ENCODE data around the gene SYNE2. TPM values are rescaled to one million over a fixed set of nuclear protein-coding genes. Genes with fewer than 3 reads are reported as not detected.
"Not testable (repeated sequence)": the region's sequence is repeated elsewhere in the genome, so short reads cannot be mapped to it uniquely, and the experiment has no call there.

The SYNE2 gene
- total RNA-seq, 2 experiments from 2014 or later: 150 to 212 TPM

GRCh38 chr14:63867933-63868921 is 15.4 kb downstream of the SYNE2 start:
- Histone ChIP-seq H4K20me1 (ENCODE audit: insufficient read depth, low read length) (no peaks in the 10 kb centered on the region), H2AFZ (ENCODE audit: low read length) (no peak overlapping the region), H3K9me2 (ENCODE audit: insufficient read depth, low read length) (no peaks in the 10 kb centered on the region), H3K27ac (ENCODE audit: low read depth, low read length, poor library complexity, severe bottlenecking) (peak overlapping the region; percentile 89), H3K4me2 (ENCODE audit: low read length) (peak overlapping the region; percentile 66), H3K36me3 (ENCODE audit: insufficient read depth, low read length) (peaks cover 13% of the 10 kb centered on the region; the same call in 1 of the 2 replicates), H3K4me1 (ENCODE audit: insufficient read depth, low read length, poor library complexity, severe bottlenecking) (peaks cover 88% of the 10 kb centered on the region), H3K79me2 (ENCODE audit: insufficient read depth, low read depth, low read length) (peaks cover 84% of the 10 kb centered on the region), H3K9me3 (ENCODE audit: low read length) (peaks cover 11% of the 10 kb centered on the region; the same call in 1 of the 2 replicates), H3K4me3 (ENCODE audit: low read depth, low read length, poor library complexity, severe bottlenecking) (peak overlapping the region; percentile 27)
- TF ChIP-seq CTCF (conservative IDR thresholded peaks at IDR 0.05; ENCODE audit: low read length): no peak
- TF ChIP-seq EZH2phosphoT487 (IDR thresholded peaks at IDR 0.05; ENCODE audit: borderline replicate concordance, low read depth, low read length): no peak
- intact Hi-C loops (cut with micrococcal nuclease; ENCODE audit: unreplicated experiment): loop anchor here (2.0 to 5.0 kb wide), 3 partner anchors 73 to 369 kb away; partner anchors contain the start of gene SGPP1
- DNase-seq (ENCODE audit: low spot score): peak; percentile 84
- ChIA-PET CTCF (ENCODE audit: unreplicated experiment) (interaction anchor here (0.7 kb wide), 1 partner anchor 20 kb away, joined by 3 read pairs; no protein-coding TSS in a partner anchor), POLR2A (interaction anchor here (0.6 to 1.7 kb wide), 9 partner anchors 8 to 1809 kb away, joined by 3 to 6 read pairs (median 3); no protein-coding TSS in a partner anchor)
- no TSS peak for BruUV-seq (replicated peaks)

- Histone ChIP-seq H3K9me3 (ENCODE audit: low read length) (peaks cover 11% of the 10 kb centered on the region; the same call in 1 of the 2 replicates), H3K36me3 (ENCODE audit: insufficient read depth, low read length) (peaks cover 20% of the 10 kb centered on the region; the same call in 1 of the 2 replicates), H3K4me1 (ENCODE audit: insufficient read depth, low read length, poor library complexity, severe bottlenecking) (peaks cover 86% of the 10 kb centered on the region), H3K79me2 (ENCODE audit: insufficient read depth, low read depth, low read length) (peaks cover 88% of the 10 kb centered on the region), H3K4me2 (ENCODE audit: low read length) (peak overlapping the region; percentile 66), H3K27ac (ENCODE audit: low read depth, low read length, poor library complexity, severe bottlenecking) (peak overlapping the region; percentile 89), H3K4me3 (ENCODE audit: low read depth, low read length, poor library complexity, severe bottlenecking) (peak overlapping the region; percentile 51)
- H3K9me2 ChIP-seq (ENCODE audit: insufficient read depth, low read length); BruUV-seq (replicated peaks); H2AFZ ChIP-seq (ENCODE audit: low read length); H4K20me1 ChIP-seq (ENCODE audit: insufficient read depth, low read length); CTCF ChIA-PET (ENCODE audit: unreplicated experiment): not testable (repeated sequence)
- POLR2A ChIA-PET: interaction anchor here (0.7 to 1.3 kb wide), 3 partner anchors 14 to 47 kb away, joined by 3 to 5 read pairs (median 4); no protein-coding TSS in a partner anchor
- intact Hi-C loops (cut with micrococcal nuclease; ENCODE audit: unreplicated experiment): loop anchor here (1.0 to 5.0 kb wide), 4 partner anchors 17 to 367 kb away; partner anchors contain the start of genes SGPP1 and SYNE2
- peak; percentile 74 for DNase-seq (ENCODE audit: low spot score)
Measured at GRCh38 chr14:63869940-63870752, 17.3 kb downstream of the SYNE2 start.

GRCh38 chr14:63870753-63871037 is 17.9 kb downstream of the SYNE2 start:
- POLR2A ChIA-PET: interaction anchor here (0.5 to 1.3 kb wide), 3 partner anchors 35 to 47 kb away, joined by 4 to 9 read pairs (median 5); no protein-coding TSS in a partner anchor
- not testable (repeated sequence) for H4K20me1 ChIP-seq (ENCODE audit: insufficient read depth, low read length); DNase-seq (ENCODE audit: low spot score)

More at GRCh38 chr14:63870753-63871037, 17.9 kb downstream of the SYNE2 start:
- H3K36me3 ChIP-seq (ENCODE audit: insufficient read depth, low read length): peaks cover 24% of the 10 kb centered on the region; the same call in 1 of the 2 replicates
- peaks cover 82% of the 10 kb centered on the region for H3K4me1 ChIP-seq (ENCODE audit: insufficient read depth, low read length, poor library complexity, severe bottlenecking)
- H2AFZ ChIP-seq (ENCODE audit: low read length); CTCF ChIA-PET (ENCODE audit: unreplicated experiment); H3K9me2 ChIP-seq (ENCODE audit: insufficient read depth, low read length); BruUV-seq (replicated peaks): not testable (repeated sequence)
- peaks cover 11% of the 10 kb centered on the region; the same call in 1 of the 2 replicates for H3K9me3 ChIP-seq (ENCODE audit: low read length)
- peak overlapping the region; percentile 45 for H3K27ac ChIP-seq (ENCODE audit: low read depth, low read length, poor library complexity, severe bottlenecking)
- H3K79me2 ChIP-seq (ENCODE audit: insufficient read depth, low read depth, low read length): peaks cover 88% of the 10 kb centered on the region
- peak overlapping the region; percentile 51 for H3K4me3 ChIP-seq (ENCODE audit: low read depth, low read length, poor library complexity, severe bottlenecking)
- intact Hi-C loops (cut with micrococcal nuclease; ENCODE audit: unreplicated experiment): loop anchor here (1.0 kb wide), 1 partner anchor 17 kb away; the partner anchor contains the start of gene SYNE2
- peak overlapping the region; percentile 65 for H3K4me2 ChIP-seq (ENCODE audit: low read length)
